ENCODE measurements around the gene ZNF80. TPM values are rescaled to one million over a fixed set of nuclear protein-coding genes. Genes with fewer than 3 reads are reported as not detected.
A peak's percentile ranks its signal among the peaks of the same experiment; 100 is the strongest.

ZNF80 gene
- total RNA-seq, 1 donor from 2014 or later = not detected

DNA sequence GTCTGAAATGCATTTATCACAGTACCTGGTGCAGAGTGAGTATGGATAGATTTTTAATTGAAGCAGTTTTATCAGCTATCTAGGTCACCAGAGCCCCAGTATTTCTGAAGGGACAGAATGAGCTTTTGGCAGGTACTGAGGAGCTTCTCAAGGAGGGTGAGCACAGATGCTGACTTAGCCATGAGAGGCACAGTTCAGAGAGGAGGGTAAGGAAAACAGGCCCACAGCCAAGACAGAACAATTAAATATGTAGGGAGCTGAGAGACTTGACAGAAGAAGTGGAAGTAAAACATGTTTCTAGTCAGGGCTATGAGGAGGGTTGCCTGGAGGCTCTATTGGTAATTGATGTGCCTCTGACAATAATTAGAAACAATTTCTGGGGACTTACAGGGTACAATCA is 20.1 kb downstream of the ZNF80 start:
- H3K4me1 Mint-ChIP-seq (ENCODE audit: low read depth, unreplicated experiment) = peaks cover 10% of the 10 kb centered on the region
- H3K27ac Mint-ChIP-seq (ENCODE audit: unreplicated experiment) = no peak overlapping the region
- no peak overlapping the region for H3K4me3 Mint-ChIP-seq (ENCODE audit: unreplicated experiment)
- H3K9me3 Mint-ChIP-seq (ENCODE audit: unreplicated experiment) = no peaks in the 10 kb centered on the region
- DNase-seq = no peak
- H3K27me3 Mint-ChIP-seq (ENCODE audit: unreplicated experiment) = peaks cover 3% of the 10 kb centered on the region
- no peaks in the 10 kb centered on the region for H3K36me3 Mint-ChIP-seq (ENCODE audit: unreplicated experiment)
- TF ChIP-seq CTCF (IDR thresholded peaks at IDR 0.05; ENCODE audit: partially characterized antibody, unreplicated experiment) = no peak

DNA sequence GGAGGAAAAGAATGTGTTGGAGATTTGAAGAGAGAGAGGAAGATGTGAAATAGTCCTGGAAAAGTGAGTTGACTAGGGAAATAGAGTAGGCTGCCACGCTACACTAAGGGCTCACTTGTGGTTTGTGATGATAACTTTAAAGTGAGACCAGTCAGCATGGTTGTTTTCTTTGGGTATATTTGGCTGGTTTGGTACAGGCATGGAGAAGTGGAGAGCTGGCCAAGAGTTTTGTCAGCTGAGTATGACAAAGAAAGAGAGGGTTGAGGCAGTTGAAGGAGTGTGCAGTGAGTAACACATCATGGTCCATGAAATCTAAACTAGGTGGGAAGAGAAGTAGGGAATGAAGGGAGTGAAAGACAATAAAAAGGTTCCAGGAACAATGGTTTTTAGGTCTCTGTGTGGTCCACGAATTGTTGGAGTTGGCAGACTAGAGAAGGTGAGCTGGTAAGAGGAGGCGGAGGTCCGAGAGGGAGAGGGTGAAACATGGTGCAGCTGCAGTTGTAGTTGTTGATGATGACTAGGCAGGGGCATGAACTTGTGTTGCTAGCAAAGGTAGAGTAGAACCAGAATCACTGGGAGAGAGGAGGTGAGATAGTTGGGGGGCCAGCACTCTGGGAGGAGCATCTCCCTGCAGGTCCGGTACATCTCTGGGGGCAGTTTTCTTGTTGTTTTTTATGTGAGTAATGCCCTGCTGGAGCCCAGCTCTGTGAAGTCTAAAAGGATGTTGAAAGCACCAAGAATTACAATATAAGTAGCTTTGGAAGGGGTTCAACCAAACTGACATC is 21.0 kb downstream of the ZNF80 start:
- Mint-ChIP-seq H3K4me1 (ENCODE audit: low read depth, unreplicated experiment) (peaks cover 10% of the 10 kb centered on the region), H3K9me3 (ENCODE audit: unreplicated experiment) (no peaks in the 10 kb centered on the region), H3K4me3 (ENCODE audit: unreplicated experiment) (no peak overlapping the region), H3K36me3 (ENCODE audit: unreplicated experiment) (no peaks in the 10 kb centered on the region), H3K27ac (ENCODE audit: unreplicated experiment) (no peak overlapping the region), H3K27me3 (ENCODE audit: unreplicated experiment) (no peaks in the 10 kb centered on the region)
- TF ChIP-seq CTCF (IDR thresholded peaks at IDR 0.05; ENCODE audit: partially characterized antibody, unreplicated experiment) = no peak
- DNase-seq = no peak

DNA sequence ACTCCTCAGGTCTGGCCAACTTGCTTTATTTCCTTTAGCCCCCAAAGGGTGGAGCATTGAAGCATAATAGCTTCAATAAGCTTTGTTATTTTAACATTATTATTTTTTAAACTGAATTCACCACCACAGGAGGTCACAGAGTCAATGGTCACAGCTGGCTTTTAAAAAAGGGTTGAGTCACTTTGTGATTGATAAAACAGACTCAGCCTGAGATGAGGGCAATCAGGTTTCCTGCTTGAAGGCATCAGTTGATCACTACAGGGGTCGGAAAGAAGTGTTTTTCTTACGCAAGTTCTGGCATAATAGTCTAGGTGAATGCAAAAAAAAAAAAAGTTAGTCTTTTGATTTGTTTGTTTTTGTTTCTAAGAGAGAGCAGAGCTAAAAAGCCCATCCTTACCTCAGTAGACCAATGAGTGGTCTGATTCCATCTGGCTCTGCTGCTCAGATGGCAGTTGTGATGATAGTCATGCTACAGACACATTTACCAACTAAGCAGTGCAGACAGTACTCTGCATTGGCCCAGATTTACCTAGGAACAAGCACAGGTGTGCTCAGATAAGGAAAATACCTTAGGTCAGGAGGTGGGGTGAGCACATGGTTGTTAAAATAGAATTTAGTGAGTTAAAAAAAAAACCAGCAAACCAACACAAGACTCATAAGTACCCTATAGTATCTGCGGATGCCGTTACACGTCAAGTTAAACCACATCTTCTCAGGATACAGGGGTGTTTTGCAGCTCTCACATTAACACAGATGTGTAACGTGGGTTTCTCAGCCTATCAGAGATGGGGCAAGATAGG is 22.6 kb downstream of the ZNF80 start:
- Mint-ChIP-seq H3K9me3 (ENCODE audit: unreplicated experiment) (peaks cover 2% of the 10 kb centered on the region), H3K27me3 (ENCODE audit: unreplicated experiment) (no peaks in the 10 kb centered on the region), H3K27ac (ENCODE audit: unreplicated experiment) (no peak overlapping the region), H3K4me3 (ENCODE audit: unreplicated experiment) (no peak overlapping the region), H3K4me1 (ENCODE audit: low read depth, unreplicated experiment) (peaks cover 10% of the 10 kb centered on the region), H3K36me3 (ENCODE audit: unreplicated experiment) (no peaks in the 10 kb centered on the region)
- TF ChIP-seq CTCF (IDR thresholded peaks at IDR 0.05; ENCODE audit: partially characterized antibody, unreplicated experiment) = no peak
- no peak for DNase-seq

DNA sequence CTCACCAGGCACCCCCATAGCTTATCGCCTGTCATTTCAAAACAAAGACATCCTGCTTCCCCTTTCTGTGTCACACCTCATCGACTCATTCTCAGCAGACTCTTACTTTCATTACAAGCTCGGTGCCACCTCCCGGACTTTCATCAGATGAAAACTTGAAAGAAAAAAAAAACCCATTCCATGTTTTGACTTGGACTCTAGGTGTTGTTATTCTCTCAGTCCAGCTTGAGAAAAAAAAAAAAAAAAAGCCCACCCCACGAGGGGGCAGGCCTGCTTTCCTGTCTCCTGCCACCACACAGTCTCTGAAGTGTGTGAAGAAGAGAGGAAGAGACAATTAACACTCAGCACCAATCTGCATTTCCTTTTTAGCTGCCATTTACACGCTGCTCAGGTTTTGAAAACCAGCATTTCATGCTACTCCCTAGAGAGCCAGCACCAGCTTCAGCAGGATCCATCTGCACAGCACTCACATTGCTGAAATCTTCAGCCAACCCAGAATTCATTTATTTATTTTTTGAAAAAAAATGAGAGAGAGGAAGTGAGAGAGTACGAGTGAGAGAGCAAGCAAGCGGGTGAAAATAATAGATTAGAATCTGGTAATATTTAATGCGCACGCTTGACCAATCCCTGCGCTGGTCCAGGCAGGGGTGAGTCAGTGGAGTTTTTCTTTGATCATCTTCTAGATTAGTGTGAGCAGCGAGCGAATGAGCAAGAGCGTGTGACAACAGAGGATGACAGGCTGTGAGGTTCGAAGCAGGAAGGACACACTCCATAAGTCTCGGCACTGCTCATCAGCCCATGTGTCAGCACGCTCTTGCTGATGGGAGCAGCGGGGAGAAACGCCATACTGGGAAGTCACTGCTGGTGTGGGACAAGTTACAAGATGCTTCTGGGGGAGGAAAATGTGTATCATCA is 23.5 kb downstream of the ZNF80 start:
- TF ChIP-seq CTCF (IDR thresholded peaks at IDR 0.05; ENCODE audit: partially characterized antibody, unreplicated experiment) = no peak
- H3K36me3 Mint-ChIP-seq (ENCODE audit: unreplicated experiment) = no peaks in the 10 kb centered on the region
- peaks cover 2% of the 10 kb centered on the region for H3K9me3 Mint-ChIP-seq (ENCODE audit: unreplicated experiment)
- H3K4me3 Mint-ChIP-seq (ENCODE audit: unreplicated experiment) = no peak overlapping the region
- no peaks in the 10 kb centered on the region for H3K27me3 Mint-ChIP-seq (ENCODE audit: unreplicated experiment)
- H3K4me1 Mint-ChIP-seq (ENCODE audit: low read depth, unreplicated experiment) = peaks cover 7% of the 10 kb centered on the region
- peak; percentile 29 for DNase-seq
- no peak overlapping the region for H3K27ac Mint-ChIP-seq (ENCODE audit: unreplicated experiment)

Measured in glutamatergic neuron (in vitro differentiated cells).